HG03457 (cell line): ENCODE data around the gene JPT2.

Experiments
- ATAC-seq: cut with Tn5 transposase; IDR thresholded peaks from one replicate; pipeline ENCODE4 v1.9.1; 2021; ENCODE audit warnings: moderate number of reproducible peaks; ENCODE audit not compliant: unreplicated experiment

The JPT2 gene

GRCh38 chr16:1749152-1750117 is 71.4 kb downstream of the JPT2 start:
- no peak for ATAC-seq
